Measurements from ENCODE around the gene DNPEP.

GRCh38 chr2:219395609-219396008 lies 7.9 kb upstream of the DNPEP start:
- no peak for TF ChIP-seq CTCF (IDR thresholded peaks at IDR 0.05)
- TF ChIP-seq POLR2A (IDR thresholded peaks at IDR 0.05), result no peak

Measured in thyroid gland (tissue), 4 donors.